ENCODE results near the gene ACYP2. TPM values are rescaled to one million over a fixed set of nuclear protein-coding genes. Genes with fewer than 3 reads are reported as not detected.

ACYP2 gene
- total RNA-seq, 4 donors from 2014 or later = 10.3 to 44.3 (median 21.7) TPM

GRCh38 chr2:54158311-54158710 lies 42.9 kb downstream of the ACYP2 start:
- TF ChIP-seq POLR2A (IDR thresholded peaks at IDR 0.05) = no peak
- no peak for TF ChIP-seq CTCF (IDR thresholded peaks at IDR 0.05)
- no peak overlapping the region for H3K4me3 ChIP-seq
- H3K27ac ChIP-seq = no peak overlapping the region
- no peaks in the 10 kb centered on the region for H3K36me3 ChIP-seq
- DNase-seq = no peak
- no peaks in the 10 kb centered on the region for H3K9me3 ChIP-seq
- H3K4me1 ChIP-seq = no peaks in the 10 kb centered on the region
- H3K27me3 ChIP-seq = no peaks in the 10 kb centered on the region
- intact Hi-C loops (cut with DNase I; ENCODE audit: low total_unique reads) = no loop called here

- Histone ChIP-seq H3K27ac (no peak overlapping the region), H3K36me3 (no peaks in the 10 kb centered on the region), H3K9me3 (no peaks in the 10 kb centered on the region), H3K4me3 (no peak overlapping the region), H3K27me3 (no peaks in the 10 kb centered on the region), H3K4me1 (no peaks in the 10 kb centered on the region)
- TF ChIP-seq POLR2A (IDR thresholded peaks at IDR 0.05) = no peak
- peak in 1 of 4 experiments; percentile 9 for TF ChIP-seq CTCF (IDR thresholded peaks at IDR 0.05)
- no peak for DNase-seq
- intact Hi-C loops (cut with DNase I; ENCODE audit: low total_unique reads) = no loop called here
Measured at GRCh38 chr2:54161660-54162424, 46.4 kb downstream of the ACYP2 start.

DNA sequence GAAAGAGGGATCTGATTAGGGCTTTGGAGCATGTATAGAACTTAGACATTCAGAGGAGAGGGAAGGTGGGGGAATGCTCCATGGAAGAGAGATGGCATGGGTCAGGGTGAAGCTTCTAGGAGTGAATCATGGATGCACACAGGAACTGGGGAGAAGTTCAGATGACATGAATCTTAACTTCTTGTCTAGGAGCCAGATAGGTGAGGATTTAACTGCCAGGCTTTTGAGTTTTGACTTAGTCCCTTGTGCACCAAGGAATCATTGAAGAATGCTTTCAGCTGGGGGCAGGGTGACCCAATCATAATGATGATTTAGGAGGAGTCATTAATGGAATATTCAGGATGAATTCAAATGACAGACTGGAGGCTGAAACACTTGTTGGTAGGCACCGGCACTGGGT lies 48.7 kb downstream of the ACYP2 start:
- no peak overlapping the region for H3K27ac ChIP-seq
- no peaks in the 10 kb centered on the region for H3K9me3 ChIP-seq
- no peak overlapping the region for H3K4me3 ChIP-seq
- no peaks in the 10 kb centered on the region for H3K4me1 ChIP-seq
- intact Hi-C loops (cut with DNase I; ENCODE audit: low total_unique reads) = no loop called here
- no peak for DNase-seq
- no peaks in the 10 kb centered on the region for H3K36me3 ChIP-seq
- no peaks in the 10 kb centered on the region for H3K27me3 ChIP-seq
- no peak for TF ChIP-seq POLR2A (IDR thresholded peaks at IDR 0.05)
- no peak for TF ChIP-seq CTCF (IDR thresholded peaks at IDR 0.05)

DNA sequence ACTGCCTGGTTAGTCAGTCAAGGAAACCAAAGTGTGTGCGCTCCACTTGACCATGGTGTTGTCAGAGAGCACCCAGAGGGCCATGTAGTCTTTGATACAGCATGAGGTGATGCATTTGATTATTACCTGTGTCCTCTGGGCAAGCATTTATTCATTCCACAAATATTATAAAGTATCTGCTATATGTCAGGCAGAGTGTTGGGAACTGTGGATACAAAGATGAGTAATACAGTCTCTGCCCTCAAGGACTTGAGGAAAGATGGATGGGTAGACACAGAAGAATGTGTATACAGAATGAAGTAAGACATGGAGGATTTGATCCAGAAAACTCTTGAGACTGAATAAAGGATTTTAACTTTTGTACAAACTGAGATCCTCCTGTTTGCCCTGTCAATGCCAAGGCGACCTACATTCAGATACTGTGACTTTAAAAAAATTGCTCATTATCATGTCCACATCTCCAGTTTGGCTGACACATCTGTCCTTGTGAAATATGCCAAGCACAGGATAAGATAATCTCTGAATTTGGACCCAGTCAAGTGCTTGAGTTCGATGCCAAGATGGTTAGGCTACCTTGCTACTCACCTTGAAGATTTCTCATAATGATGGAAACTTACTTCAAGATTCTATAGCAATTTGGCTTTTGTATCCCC lies 50.8 kb downstream of the ACYP2 start:
- Histone ChIP-seq H3K4me1 (no peaks in the 10 kb centered on the region), H3K27ac (no peak overlapping the region), H3K4me3 (no peak overlapping the region), H3K27me3 (no peaks in the 10 kb centered on the region), H3K9me3 (no peaks in the 10 kb centered on the region), H3K36me3 (no peaks in the 10 kb centered on the region)
- DNase-seq = no peak
- intact Hi-C loops (cut with DNase I; ENCODE audit: low total_unique reads) = no loop called here
- TF ChIP-seq POLR2A (IDR thresholded peaks at IDR 0.05) (no peak), CTCF (IDR thresholded peaks at IDR 0.05) (no peak)

- H3K27ac ChIP-seq = no peak overlapping the region
- intact Hi-C loops (cut with DNase I; ENCODE audit: low total_unique reads) = no loop called here
- DNase-seq = peak; percentile 44 to 55
Measured at GRCh38 chr2:54176577-54176976, 61.2 kb downstream of the ACYP2 start.

More at GRCh38 chr2:54176577-54176976, 61.2 kb downstream of the ACYP2 start:
- Histone ChIP-seq H3K9me3 (no peaks in the 10 kb centered on the region), H3K27me3 (no peaks in the 10 kb centered on the region), H3K4me3 (no peak overlapping the region), H3K36me3 (no peaks in the 10 kb centered on the region), H3K4me1 (no peaks in the 10 kb centered on the region)
- TF ChIP-seq CTCF (IDR thresholded peaks at IDR 0.05) (peak; percentile 11 to 58 (median 30)), POLR2A (IDR thresholded peaks at IDR 0.05) (no peak)
